B cell (primary cell): ENCODE measurements around the gene CEPT1.

ENCODE experiments used
- EZH2 ChIP-seq: IDR thresholded peaks from 2 replicates; pipeline ENCODE4 v1.6.1; 2012; ENCODE audit warnings: borderline replicate concordance, low read depth, mild to moderate bottlenecking, moderate library complexity, low read length; ENCODE audit not compliant: insufficient read depth, poor library complexity, severe bottlenecking
- TF ChIP-seq, protein P1 (sequence below): fragments of 200-600 bp; IDR thresholded peaks from one replicate; pipeline ENCODE4 v1.8.0; 2022; ENCODE audit warnings: antibody characterized with exemption, mild to moderate bottlenecking

DNA sequence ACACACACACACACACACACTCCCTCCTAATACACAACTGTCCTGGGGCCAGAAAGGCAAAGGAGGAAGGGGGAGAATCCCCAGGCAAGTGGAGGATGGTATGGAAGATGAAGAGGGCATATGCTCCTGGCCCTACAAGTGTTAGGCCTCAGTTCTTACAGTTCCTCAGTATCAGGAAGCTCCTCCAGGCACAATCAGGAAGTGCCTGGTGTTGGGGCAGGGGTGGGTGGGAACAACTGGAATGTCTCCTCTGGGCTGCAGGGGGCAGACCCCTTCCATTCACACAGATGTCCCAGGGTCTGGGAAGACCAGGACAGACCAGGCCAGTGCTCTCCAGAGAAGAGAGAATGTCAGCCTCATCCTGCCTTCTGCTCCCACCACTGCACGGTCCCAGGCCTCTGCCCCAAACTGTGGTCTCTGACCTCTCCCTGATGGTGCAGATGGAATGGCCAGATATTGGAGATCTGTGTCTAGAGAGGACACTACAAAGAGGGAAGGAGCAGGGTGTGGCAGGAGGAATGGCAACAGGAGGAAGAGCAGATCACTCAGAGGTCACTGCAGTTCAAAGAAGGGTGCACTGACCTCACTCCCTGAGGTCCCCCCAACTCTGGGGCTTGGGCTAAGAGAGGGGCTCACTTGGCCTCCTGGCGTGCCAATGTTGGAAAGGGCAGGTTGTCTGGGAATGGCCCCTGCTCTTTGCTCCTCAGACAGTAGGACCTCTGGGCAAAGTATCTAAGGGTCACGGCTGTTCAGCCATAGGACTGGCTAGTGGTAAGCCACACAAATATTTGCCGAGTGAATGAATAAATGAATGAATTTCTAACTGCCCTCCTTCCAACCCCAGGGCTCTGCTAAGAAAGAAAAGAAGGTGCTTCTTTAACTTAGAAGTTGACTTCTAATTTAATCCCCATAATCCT, 62.9 kb downstream of the CEPT1 start:
- TF ChIP-seq, protein P1, sequence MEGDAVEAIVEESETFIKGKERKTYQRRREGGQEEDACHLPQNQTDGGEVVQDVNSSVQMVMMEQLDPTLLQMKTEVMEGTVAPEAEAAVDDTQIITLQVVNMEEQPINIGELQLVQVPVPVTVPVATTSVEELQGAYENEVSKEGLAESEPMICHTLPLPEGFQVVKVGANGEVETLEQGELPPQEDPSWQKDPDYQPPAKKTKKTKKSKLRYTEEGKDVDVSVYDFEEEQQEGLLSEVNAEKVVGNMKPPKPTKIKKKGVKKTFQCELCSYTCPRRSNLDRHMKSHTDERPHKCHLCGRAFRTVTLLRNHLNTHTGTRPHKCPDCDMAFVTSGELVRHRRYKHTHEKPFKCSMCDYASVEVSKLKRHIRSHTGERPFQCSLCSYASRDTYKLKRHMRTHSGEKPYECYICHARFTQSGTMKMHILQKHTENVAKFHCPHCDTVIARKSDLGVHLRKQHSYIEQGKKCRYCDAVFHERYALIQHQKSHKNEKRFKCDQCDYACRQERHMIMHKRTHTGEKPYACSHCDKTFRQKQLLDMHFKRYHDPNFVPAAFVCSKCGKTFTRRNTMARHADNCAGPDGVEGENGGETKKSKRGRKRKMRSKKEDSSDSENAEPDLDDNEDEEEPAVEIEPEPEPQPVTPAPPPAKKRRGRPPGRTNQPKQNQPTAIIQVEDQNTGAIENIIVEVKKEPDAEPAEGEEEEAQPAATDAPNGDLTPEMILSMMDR, result no peak
- TF ChIP-seq EZH2, result no peak
